AG10803 (cell line): ENCODE results near the gene ST6GALNAC3.

Source experiments
- DNase-seq: peaks from one replicate; pipeline ENCODE4 v3.0.0; 2010; ENCODE audit warnings: low read depth
- H3K4me3 ChIP-seq: 2 replicates; pipeline ENCODE4 v1.5.1; 2011; ENCODE audit warnings: mild to moderate bottlenecking, low read length, control low read depth
- CTCF ChIP-seq: conservative IDR thresholded peaks from 2 replicates; pipeline ENCODE4 v1.5.1; 2011; ENCODE audit warnings: mild to moderate bottlenecking, low read length, control low read depth, inconsistent platforms

ST6GALNAC3 gene

DNA sequence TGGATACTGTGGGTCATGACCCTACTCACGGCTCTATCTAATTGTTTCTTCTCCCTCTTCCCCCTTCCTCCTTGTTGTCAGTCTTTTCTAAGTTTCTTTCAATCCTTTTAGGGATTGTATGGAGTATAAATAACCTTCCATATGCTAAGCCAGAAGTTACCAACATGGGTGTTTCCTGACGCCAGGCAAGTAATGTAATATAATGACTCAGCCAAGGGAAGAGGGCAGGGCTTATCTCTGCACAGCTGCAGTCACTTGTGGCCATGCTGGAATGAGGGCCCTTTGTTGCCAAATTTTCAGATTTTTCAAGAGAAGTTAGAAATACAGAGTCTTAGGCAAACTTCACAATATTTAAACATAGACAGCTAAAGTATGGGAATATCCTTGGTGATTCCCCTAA is 194.6 kb downstream of the ST6GALNAC3 start:
- H3K4me3 ChIP-seq: no peak overlapping the region
- TF ChIP-seq CTCF: no peak
- peak; percentile 76 for DNase-seq

DNA sequence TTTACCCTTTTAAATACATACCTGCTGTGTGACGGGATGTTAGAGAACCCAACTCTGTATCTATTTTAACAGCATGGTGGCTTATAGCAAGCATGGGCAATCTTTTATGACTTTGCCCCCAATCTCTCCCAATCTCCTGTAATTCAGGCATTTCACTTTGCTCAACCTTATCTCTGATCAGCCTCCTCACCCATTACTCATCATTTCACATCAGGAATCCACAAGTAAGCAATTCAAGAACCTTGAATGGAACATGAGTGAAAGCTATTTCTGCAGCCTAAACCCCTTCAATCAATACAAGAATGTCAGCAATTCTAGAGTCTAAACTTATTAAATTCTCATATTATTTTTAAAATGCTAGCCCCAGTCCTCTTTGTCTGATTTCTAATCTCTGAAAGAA is 199.8 kb downstream of the ST6GALNAC3 start:
- TF ChIP-seq CTCF: no peak
- no peak for DNase-seq

GRCh38 chr1:76274718-76275117 is 200.2 kb downstream of the ST6GALNAC3 start:
- no peak overlapping the region for H3K4me3 ChIP-seq
- no peak for DNase-seq
- TF ChIP-seq CTCF: no peak

More for the DNA sequence above, 199.8 kb downstream of the ST6GALNAC3 start:
- no peak overlapping the region for H3K4me3 ChIP-seq

GRCh38 chr1:76278711-76279100 is 204.2 kb downstream of the ST6GALNAC3 start:
- no peak overlapping the region for H3K4me3 ChIP-seq
- no peak for DNase-seq
- TF ChIP-seq CTCF: no peak

GRCh38 chr1:76279101-76279748 is 204.7 kb downstream of the ST6GALNAC3 start:
- DNase-seq: no peak
- no peak for TF ChIP-seq CTCF
- H3K4me3 ChIP-seq: no peak overlapping the region

- no peak for DNase-seq
- H3K4me3 ChIP-seq: no peak overlapping the region
- no peak for TF ChIP-seq CTCF
Observed at GRCh38 chr1:76281306-76281705, 206.8 kb downstream of the ST6GALNAC3 start.

- no peak for DNase-seq
- H3K4me3 ChIP-seq: no peak overlapping the region
- TF ChIP-seq CTCF: no peak
Observed at GRCh38 chr1:76284842-76285241, 210.3 kb downstream of the ST6GALNAC3 start.
